ENCODE measurements around the gene WFDC10B. TPM values are rescaled to one million over a fixed set of nuclear protein-coding genes. Genes with fewer than 3 reads are reported as not detected.

The WFDC10B gene
- total RNA-seq, 1 experiment from 2014 or later = 0.42 TPM

DNA sequence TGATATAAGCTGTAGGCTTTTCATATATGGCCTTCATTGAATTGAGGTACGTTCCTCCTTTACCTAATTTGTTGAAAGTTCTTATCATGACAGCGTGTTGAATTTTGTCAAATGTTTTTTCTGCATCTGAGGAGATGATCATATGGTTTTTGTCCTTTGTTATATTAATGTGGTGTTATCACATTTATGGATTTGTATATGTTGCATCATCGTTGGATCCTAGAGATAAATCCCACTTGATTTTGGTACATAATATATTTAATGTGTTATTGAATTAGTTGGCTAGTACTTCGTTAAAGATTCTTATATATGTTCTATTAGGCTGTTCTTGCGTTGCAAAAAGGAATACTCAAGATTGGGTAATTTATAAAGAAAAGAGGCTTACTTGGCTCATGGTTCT, 65.1 kb downstream of the WFDC10B start (continued):
- TF ChIP-seq, protein P1, sequence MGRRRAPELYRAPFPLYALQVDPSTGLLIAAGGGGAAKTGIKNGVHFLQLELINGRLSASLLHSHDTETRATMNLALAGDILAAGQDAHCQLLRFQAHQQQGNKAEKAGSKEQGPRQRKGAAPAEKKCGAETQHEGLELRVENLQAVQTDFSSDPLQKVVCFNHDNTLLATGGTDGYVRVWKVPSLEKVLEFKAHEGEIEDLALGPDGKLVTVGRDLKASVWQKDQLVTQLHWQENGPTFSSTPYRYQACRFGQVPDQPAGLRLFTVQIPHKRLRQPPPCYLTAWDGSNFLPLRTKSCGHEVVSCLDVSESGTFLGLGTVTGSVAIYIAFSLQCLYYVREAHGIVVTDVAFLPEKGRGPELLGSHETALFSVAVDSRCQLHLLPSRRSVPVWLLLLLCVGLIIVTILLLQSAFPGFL (CRISPR knock-in tag; IDR thresholded peaks at IDR 0.05; ENCODE audit: borderline replicate concordance) = no peak
- TF ChIP-seq, protein P2, sequence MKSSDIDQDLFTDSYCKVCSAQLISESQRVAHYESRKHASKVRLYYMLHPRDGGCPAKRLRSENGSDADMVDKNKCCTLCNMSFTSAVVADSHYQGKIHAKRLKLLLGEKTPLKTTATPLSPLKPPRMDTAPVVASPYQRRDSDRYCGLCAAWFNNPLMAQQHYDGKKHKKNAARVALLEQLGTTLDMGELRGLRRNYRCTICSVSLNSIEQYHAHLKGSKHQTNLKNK (CRISPR knock-in tag; IDR thresholded peaks at IDR 0.05) = no peak
- TF ChIP-seq, protein P3, sequence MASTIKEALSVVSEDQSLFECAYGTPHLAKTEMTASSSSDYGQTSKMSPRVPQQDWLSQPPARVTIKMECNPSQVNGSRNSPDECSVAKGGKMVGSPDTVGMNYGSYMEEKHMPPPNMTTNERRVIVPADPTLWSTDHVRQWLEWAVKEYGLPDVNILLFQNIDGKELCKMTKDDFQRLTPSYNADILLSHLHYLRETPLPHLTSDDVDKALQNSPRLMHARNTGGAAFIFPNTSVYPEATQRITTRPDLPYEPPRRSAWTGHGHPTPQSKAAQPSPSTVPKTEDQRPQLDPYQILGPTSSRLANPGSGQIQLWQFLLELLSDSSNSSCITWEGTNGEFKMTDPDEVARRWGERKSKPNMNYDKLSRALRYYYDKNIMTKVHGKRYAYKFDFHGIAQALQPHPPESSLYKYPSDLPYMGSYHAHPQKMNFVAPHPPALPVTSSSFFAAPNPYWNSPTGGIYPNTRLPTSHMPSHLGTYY (CRISPR knock-in tag; IDR thresholded peaks at IDR 0.05) = no peak
- TF ChIP-seq KAT7 (CRISPR knock-in tag; IDR thresholded peaks at IDR 0.05; ENCODE audit: borderline replicate concordance) = no peak
- no peak for TF ChIP-seq ZNF396 (CRISPR knock-in tag; IDR thresholded peaks at IDR 0.05; ENCODE audit: borderline replicate concordance)
- TF ChIP-seq, protein P4, sequence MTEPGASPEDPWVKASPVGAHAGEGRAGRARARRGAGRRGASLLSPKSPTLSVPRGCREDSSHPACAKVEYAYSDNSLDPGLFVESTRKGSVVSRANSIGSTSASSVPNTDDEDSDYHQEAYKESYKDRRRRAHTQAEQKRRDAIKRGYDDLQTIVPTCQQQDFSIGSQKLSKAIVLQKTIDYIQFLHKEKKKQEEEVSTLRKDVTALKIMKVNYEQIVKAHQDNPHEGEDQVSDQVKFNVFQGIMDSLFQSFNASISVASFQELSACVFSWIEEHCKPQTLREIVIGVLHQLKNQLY (CRISPR knock-in tag; IDR thresholded peaks at IDR 0.05) = no peak

DNA sequence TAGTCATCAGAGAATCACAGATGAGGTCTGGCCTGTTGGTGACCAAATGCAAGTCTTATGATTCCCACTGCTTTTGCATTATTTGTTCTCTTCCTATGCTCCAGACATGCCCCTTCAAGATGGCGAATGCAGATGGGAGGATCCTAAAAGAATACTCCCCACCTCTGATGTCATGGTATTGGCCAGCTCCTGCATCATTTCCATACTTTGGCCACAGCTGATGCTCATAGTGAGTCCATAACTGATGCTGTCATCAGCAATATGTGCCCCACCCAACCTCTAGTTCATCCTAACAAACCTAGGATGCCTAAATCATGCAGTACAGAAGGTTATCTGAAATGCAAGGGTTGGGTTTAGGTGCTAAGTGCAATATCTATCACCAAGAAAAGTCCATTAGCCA, 68.3 kb downstream of the WFDC10B start:
- TF ChIP-seq NFYB (CRISPR knock-in tag; conservative IDR thresholded peaks at IDR 0.05; ENCODE audit: low read depth) (no peak), JUN (CRISPR knock-in tag; IDR thresholded peaks at IDR 0.05) (no peak), ESRRA (CRISPR knock-in tag; IDR thresholded peaks at IDR 0.05; ENCODE audit: borderline replicate concordance) (no peak), TCF7 (CRISPR knock-in tag; IDR thresholded peaks at IDR 0.05; ENCODE audit: low read depth) (no peak), SOX15 (CRISPR knock-in tag; IDR thresholded peaks at IDR 0.05) (no peak), NFATC4 (CRISPR knock-in tag; IDR thresholded peaks at IDR 0.05) (no peak), SP1 (CRISPR knock-in tag; conservative IDR thresholded peaks at IDR 0.05) (no peak)
- TF ChIP-seq, protein P5, sequence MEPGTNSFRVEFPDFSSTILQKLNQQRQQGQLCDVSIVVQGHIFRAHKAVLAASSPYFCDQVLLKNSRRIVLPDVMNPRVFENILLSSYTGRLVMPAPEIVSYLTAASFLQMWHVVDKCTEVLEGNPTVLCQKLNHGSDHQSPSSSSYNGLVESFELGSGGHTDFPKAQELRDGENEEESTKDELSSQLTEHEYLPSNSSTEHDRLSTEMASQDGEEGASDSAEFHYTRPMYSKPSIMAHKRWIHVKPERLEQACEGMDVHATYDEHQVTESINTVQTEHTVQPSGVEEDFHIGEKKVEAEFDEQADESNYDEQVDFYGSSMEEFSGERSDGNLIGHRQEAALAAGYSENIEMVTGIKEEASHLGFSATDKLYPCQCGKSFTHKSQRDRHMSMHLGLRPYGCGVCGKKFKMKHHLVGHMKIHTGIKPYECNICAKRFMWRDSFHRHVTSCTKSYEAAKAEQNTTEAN (CRISPR knock-in tag; IDR thresholded peaks at IDR 0.05) = no peak
- TF ChIP-seq, protein P4 (CRISPR knock-in tag; IDR thresholded peaks at IDR 0.05) = no peak
- TF ChIP-seq, protein P3 (CRISPR knock-in tag; IDR thresholded peaks at IDR 0.05) = no peak
- TF ChIP-seq, protein P6, sequence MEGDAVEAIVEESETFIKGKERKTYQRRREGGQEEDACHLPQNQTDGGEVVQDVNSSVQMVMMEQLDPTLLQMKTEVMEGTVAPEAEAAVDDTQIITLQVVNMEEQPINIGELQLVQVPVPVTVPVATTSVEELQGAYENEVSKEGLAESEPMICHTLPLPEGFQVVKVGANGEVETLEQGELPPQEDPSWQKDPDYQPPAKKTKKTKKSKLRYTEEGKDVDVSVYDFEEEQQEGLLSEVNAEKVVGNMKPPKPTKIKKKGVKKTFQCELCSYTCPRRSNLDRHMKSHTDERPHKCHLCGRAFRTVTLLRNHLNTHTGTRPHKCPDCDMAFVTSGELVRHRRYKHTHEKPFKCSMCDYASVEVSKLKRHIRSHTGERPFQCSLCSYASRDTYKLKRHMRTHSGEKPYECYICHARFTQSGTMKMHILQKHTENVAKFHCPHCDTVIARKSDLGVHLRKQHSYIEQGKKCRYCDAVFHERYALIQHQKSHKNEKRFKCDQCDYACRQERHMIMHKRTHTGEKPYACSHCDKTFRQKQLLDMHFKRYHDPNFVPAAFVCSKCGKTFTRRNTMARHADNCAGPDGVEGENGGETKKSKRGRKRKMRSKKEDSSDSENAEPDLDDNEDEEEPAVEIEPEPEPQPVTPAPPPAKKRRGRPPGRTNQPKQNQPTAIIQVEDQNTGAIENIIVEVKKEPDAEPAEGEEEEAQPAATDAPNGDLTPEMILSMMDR (IDR thresholded peaks at IDR 0.05) = no peak
- TF ChIP-seq, protein P1 (CRISPR knock-in tag; IDR thresholded peaks at IDR 0.05; ENCODE audit: borderline replicate concordance) = no peak
- no peak overlapping the region for H3K4me3 Mint-ChIP-seq
- no peak for DNase-seq (ENCODE audit: low spot score)
- H3K27ac Mint-ChIP-seq = no peak overlapping the region
- POLR2A ChIA-PET = no interaction called here
- H3K27me3 Mint-ChIP-seq (ENCODE audit: low read depth) = no peaks in the 10 kb centered on the region; the same call in 1 of the 2 replicates
- ATAC-seq = no peak
- H3K4me1 Mint-ChIP-seq = no peaks in the 10 kb centered on the region
- no peaks in the 10 kb centered on the region for H3K36me3 Mint-ChIP-seq
- peaks cover 20% of the 10 kb centered on the region for H3K9me3 Mint-ChIP-seq
- CTCF ChIA-PET = no interaction called here

Small RNA genes lying within 50 kb of the gene (microRNA-seq; reads per million reads assigned to microRNA genes)
- gene MIR3617 (ENCODE audit: borderline number of aligned reads) = 15.4 reads per million, percentile 36 among the genes with 10 or more reads in this experiment

Other genes starting within 250 kb of the WFDC10B start
- 76.4 to 114 TPM (median 99.4 TPM) in 3 replicates for gene WFDC2, start 235.3 kb downstream of the WFDC10B start, total RNA-seq (2021)
- not detected in 3 replicates for gene SPINT3, start 189.4 kb downstream of the WFDC10B start, total RNA-seq (2021)
- gene WFDC6, start 165.5 kb downstream of the WFDC10B start, total RNA-seq (2021) = not detected in 3 replicates
- gene EPPIN, start 157.6 kb downstream of the WFDC10B start, total RNA-seq (2021) = 0.16 to 0.26 TPM (median 0.23 TPM) in 3 replicates
- not detected in 3 replicates for gene WFDC8, start 125.7 kb downstream of the WFDC10B start, total RNA-seq (2021)
- gene WFDC10A, start 75.3 kb downstream of the WFDC10B start, total RNA-seq (2021) = 0.37 TPM in 1 of 3 replicates, not detected in the others
- gene WFDC9, start 73.7 kb downstream of the WFDC10B start, total RNA-seq (2021) = not detected in 3 replicates
- not detected in 3 replicates for gene WFDC11, start 34.8 kb downstream of the WFDC10B start, total RNA-seq (2021)
- gene WFDC13, start 3.0 kb downstream of the WFDC10B start, total RNA-seq (2021) = not detected in 3 replicates
- gene SPINT4, start 17.3 kb upstream of the WFDC10B start, total RNA-seq (2021) = not detected in 3 replicates
- gene WFDC3, start 86.9 kb upstream of the WFDC10B start, total RNA-seq (2021) = not detected in 3 replicates
- 34.2 to 35.7 TPM (median 35.1 TPM) in 3 replicates for gene DNTTIP1, start 86.9 kb upstream of the WFDC10B start, total RNA-seq (2021)
- 249 to 251 TPM (median 249 TPM) in 3 replicates for gene UBE2C, start 107.6 kb upstream of the WFDC10B start, total RNA-seq (2021)
- gene TNNC2, start 122.3 kb upstream of the WFDC10B start, total RNA-seq (2021) = 2.7 to 3.6 TPM (median 3.0 TPM) in 3 replicates
- 17.9 to 23.1 TPM (median 21.7 TPM) in 3 replicates for gene SNX21, start 128.8 kb upstream of the WFDC10B start, total RNA-seq (2021)
- gene ACOT8, start 152.4 kb upstream of the WFDC10B start, total RNA-seq (2021) = 38.1 to 41.1 TPM (median 39.4 TPM) in 3 replicates
- 3.4 to 5.4 TPM (median 4.7 TPM) in 3 replicates for gene ZSWIM3, start 152.6 kb upstream of the WFDC10B start, total RNA-seq (2021)
- 15.2 to 17.4 TPM (median 17.0 TPM) in 3 replicates for gene ZSWIM1, start 176.2 kb upstream of the WFDC10B start, total RNA-seq (2021)
- 3.3 to 4.5 TPM (median 3.7 TPM) in 3 replicates for gene SPATA25, start 182.6 kb upstream of the WFDC10B start, total RNA-seq (2021)
- gene NEURL2, start 186.2 kb upstream of the WFDC10B start, total RNA-seq (2021) = 6.1 to 8.3 TPM (median 6.6 TPM) in 3 replicates
- 44.2 to 48.3 TPM (median 47.2 TPM) in 3 replicates for gene CTSA, start 186.3 kb upstream of the WFDC10B start, total RNA-seq (2021)
- gene PLTP, start 207.1 kb upstream of the WFDC10B start, total RNA-seq (2021) = 109 to 135 TPM (median 133 TPM) in 3 replicates
- 37.7 to 42.2 TPM (median 39.4 TPM) in 3 replicates for gene PCIF1, start 229.7 kb upstream of the WFDC10B start, total RNA-seq (2021)

Data from WTC11 (cell line).